A673 (cell line): ENCODE measurements around the gene SLC6A18.

Experiments
- EZH2 ChIP-seq: fragments of 200-600 bp; sonication (generic); IDR thresholded peaks from 2 replicates; pipeline ENCODE4 v1.6.1; 2017; ENCODE audit warnings: borderline replicate concordance, low read depth, mild to moderate bottlenecking, mixed read lengths, antibody characterized with exemption, low read length; ENCODE audit not compliant: poor library complexity, severe bottlenecking
- TF ChIP-seq, protein P1 (sequence below): fragments of 300-800, 200-600 bp; sonication (generic); conservative IDR thresholded peaks from 2 replicates; pipeline ENCODE4 v1.5.1; 2017; ENCODE audit warnings: low read depth, mild to moderate bottlenecking, antibody characterized with exemption, low read length, moderate library complexity, mixed read lengths

DNA sequence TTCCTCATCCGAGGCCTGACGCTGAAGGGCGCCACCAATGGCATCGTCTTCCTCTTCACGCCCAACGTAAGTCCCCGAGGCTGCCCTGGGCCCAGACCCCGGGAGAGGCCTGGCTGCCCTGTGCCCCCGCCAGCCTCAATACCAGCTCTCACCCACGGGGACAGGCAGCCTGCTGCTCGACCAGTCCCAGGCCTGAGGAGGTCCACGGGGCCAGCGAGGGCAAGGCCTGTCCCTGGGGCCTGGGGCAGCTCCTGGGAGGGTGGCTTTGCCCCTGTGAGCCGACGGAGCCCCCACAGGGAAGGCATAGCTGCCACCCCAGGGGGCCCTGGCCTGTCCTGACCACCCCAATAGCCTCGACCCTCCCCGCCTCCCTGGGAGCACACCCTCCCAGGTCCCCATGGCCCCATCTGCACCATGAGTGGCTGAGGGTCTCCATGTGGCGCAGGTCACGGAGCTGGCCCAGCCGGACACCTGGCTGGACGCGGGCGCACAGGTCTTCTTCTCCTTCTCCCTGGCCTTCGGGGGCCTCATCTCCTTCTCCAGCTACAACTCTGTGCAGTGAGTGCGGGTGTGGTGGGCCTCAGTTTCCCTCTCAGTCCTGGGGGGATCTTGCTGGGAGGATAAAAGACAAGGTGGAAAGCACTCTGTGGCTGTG is 11.5 kb upstream of the SLC6A18 start:
- TF ChIP-seq, protein P1, sequence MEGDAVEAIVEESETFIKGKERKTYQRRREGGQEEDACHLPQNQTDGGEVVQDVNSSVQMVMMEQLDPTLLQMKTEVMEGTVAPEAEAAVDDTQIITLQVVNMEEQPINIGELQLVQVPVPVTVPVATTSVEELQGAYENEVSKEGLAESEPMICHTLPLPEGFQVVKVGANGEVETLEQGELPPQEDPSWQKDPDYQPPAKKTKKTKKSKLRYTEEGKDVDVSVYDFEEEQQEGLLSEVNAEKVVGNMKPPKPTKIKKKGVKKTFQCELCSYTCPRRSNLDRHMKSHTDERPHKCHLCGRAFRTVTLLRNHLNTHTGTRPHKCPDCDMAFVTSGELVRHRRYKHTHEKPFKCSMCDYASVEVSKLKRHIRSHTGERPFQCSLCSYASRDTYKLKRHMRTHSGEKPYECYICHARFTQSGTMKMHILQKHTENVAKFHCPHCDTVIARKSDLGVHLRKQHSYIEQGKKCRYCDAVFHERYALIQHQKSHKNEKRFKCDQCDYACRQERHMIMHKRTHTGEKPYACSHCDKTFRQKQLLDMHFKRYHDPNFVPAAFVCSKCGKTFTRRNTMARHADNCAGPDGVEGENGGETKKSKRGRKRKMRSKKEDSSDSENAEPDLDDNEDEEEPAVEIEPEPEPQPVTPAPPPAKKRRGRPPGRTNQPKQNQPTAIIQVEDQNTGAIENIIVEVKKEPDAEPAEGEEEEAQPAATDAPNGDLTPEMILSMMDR: no peak
- TF ChIP-seq EZH2: no peak
